ENCODE results near the gene MYOF. TPM values are rescaled to one million over a fixed set of nuclear protein-coding genes. Genes with fewer than 3 reads are reported as not detected.

Gene MYOF
- total and polyA plus RNA-seq, 2 of the 8 experiments (the other 6 are each of a cell fraction or from before 2014, with no cell fraction given): 0.98 to 2.3 TPM

DNA sequence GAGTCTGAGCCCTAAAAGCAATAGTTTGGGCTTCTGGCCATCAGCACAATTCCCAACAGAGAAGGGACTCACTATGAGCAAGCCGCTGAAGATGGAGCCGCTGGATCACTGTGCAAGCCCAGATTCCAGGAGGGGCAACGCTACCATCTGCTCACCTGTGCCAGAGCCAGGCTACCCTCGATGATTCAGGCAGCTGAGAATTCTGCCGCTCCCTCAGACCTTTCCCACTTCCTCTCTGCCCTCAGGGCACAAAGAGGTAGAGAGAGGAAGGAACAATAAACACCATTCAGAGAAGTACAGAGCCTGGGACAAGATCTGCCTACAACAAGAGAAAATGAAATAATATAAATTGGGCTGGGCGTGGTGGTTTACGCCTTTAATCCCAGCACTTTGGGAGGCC lies 98.1 kb downstream of the MYOF start:
- CTCF ChIA-PET (ENCODE audit: partially characterized antibody): interaction anchor here (0.8 to 16.3 kb wide), 11 partner anchors 9 to 101 kb away, joined by 3 to 513 read pairs (median 3); partner anchors contain the start of gene MYOF
- WGBS, 2 experiments (ENCODE audit: extremely low coverage in 1 of 2, insufficient coverage in 1 of 2, insufficient read length in 1 of 2, insufficient replicate concordance in 2 of 2, low coverage in 1 of 2, low lambda C conversion rate in 2 of 2, missing lambda C conversion rate in 1 of 2): 91% methylated on average over 7 of the region's 7 CpGs; no CpG with 5 or more reads in 1 of the 2 experiments

More for the DNA sequence above, 98.1 kb downstream of the MYOF start:
- Histone ChIP-seq H3K9ac (replicated peaks in 1 of 4; ENCODE audit: extremely low read depth in 1 of 4, low read depth in 3 of 4, low read length in 3 of 4) (no peak overlapping the region), H3K36me3 (ENCODE audit: control insufficient read depth in 2 of 4, insufficient read depth in 4 of 4, low read length in 3 of 4) (no peaks in the 10 kb centered on the region), H3K4me3 (ENCODE audit: extremely low read depth in 1 of 4, insufficient read depth in 2 of 4, low read depth in 3 of 4, low read length in 4 of 4) (no peak overlapping the region), H2AK5ac (ENCODE audit: low read depth, low read length) (no peak overlapping the region), H3K4me2 (ENCODE audit: insufficient read depth in 1 of 2, low read depth in 2 of 2, low read length in 2 of 2) (no peak overlapping the region), H3K56ac (replicated peaks; ENCODE audit: insufficient read length, low read depth, low read length) (no peak overlapping the region), H2BK5ac (ENCODE audit: low read depth, low read length) (no peak overlapping the region), H3K79me1 (ENCODE audit: low read depth, low read length) (no peaks in the 10 kb centered on the region), H3K23me2 (ENCODE audit: low read depth, low read length) (no peaks in the 10 kb centered on the region), H3K4ac (replicated peaks; ENCODE audit: insufficient read length, low read depth, low read length) (no peak overlapping the region), H2BK20ac (ENCODE audit: low read length) (no peak overlapping the region), H2BK120ac (replicated peaks; ENCODE audit: low read depth, low read length) (no peak overlapping the region), H2BK12ac (ENCODE audit: low read depth, low read length) (no peak overlapping the region), H3K18ac (ENCODE audit: extremely low read depth, low read length) (no peak overlapping the region), H3K23ac (ENCODE audit: insufficient read length) (no peak overlapping the region), H4K20me1 (replicated peaks in 1 of 2; ENCODE audit: control insufficient read depth in 1 of 2, insufficient read depth in 2 of 2, low read length in 2 of 2) (no peaks in the 10 kb centered on the region), H3K79me2 (ENCODE audit: control insufficient read depth in 1 of 2, insufficient read depth in 2 of 2, low read length in 2 of 2) (no peaks in the 10 kb centered on the region), H2BK15ac (ENCODE audit: low read length) (no peak overlapping the region), H4K91ac (replicated peaks; ENCODE audit: insufficient read length, low read length) (no peak overlapping the region), H3K4me1 (replicated peaks in 1 of 4; ENCODE audit: control insufficient read depth in 3 of 4, insufficient read depth in 4 of 4, low read length in 3 of 4) (no peaks in the 10 kb centered on the region; a peak in 1 of 7 replicates), H3K14ac (ENCODE audit: insufficient read length) (no peak overlapping the region), H3K9me3 (ENCODE audit: insufficient read depth in 2 of 2, low read depth in 1 of 2, low read length in 1 of 2) (no peaks in the 10 kb centered on the region), H3K27ac (ENCODE audit: low read depth, low read length) (no peak overlapping the region), H4K8ac (ENCODE audit: extremely low read depth, insufficient read depth, low read length) (no peak overlapping the region), H3K27me3 (replicated peaks in 1 of 4; ENCODE audit: control insufficient read depth in 3 of 4, extremely low read depth in 1 of 4, insufficient read depth in 3 of 4, low read length in 3 of 4) (no peaks in the 10 kb centered on the region), H2AFZ (ENCODE audit: low read length) (no peak overlapping the region), H4K5ac (ENCODE audit: insufficient read length, low read depth, low read length) (no peak overlapping the region)
- no peak for FAIRE-seq
- no peak for DNase-seq (ENCODE audit: low read depth in 1 of 2, low spot score in 2 of 2)
- POLR2A ChIA-PET (ENCODE audit: partially characterized antibody): interaction anchor here (1.0 kb wide), 1 partner anchor 15 kb away, joined by 3 read pairs; no protein-coding TSS in a partner anchor
- TF ChIP-seq GTF2F1 (IDR thresholded peaks at IDR 0.05; ENCODE audit: borderline replicate concordance, low read depth, low read length) (no peak), NRF1 (IDR thresholded peaks at IDR 0.05; ENCODE audit: low read depth, low read length) (no peak), NANOG (IDR thresholded peaks at IDR 0.05; ENCODE audit: insufficient read depth, low read depth, low read length, poor library complexity, severe bottlenecking) (no peak), KDM4A (IDR thresholded peaks at IDR 0.05; ENCODE audit: low read depth, low read length, severe bottlenecking) (no peak)
